HepG2 (cell line): ENCODE data around the gene ACSM5. TPM values are rescaled to one million over a fixed set of nuclear protein-coding genes. Genes with fewer than 3 reads are reported as not detected.

Experiments
- ELK4 ChIP-seq: sonication (generic); formaldehyde crosslinking; IDR thresholded peaks from 2 replicates; pipeline ENCODE4 v1.9.0; 2021; ENCODE audit warnings: missing genetic modification reagents, borderline replicate concordance
- EP300 ChIP-seq, 3 experiments: sonication (generic) in 1 of 3; formaldehyde crosslinking in 1 of 3; IDR thresholded peaks; 2 replicates each; pipeline versions ENCODE4 v1.5.1 to v1.6.1; 2011 to 2020; ENCODE audit warnings: low read depth in 2 of 3, low read length in 2 of 3, borderline replicate concordance in 1 of 3, improper control_type of control experiment in 1 of 3, mild to moderate bottlenecking in 1 of 3, missing genetic modification reagents in 1 of 3, moderate library complexity in 1 of 3
- HIC2 ChIP-seq: sonication (generic); formaldehyde crosslinking; IDR thresholded peaks from 2 replicates; pipeline ENCODE4 v1.9.0; 2022; ENCODE audit warnings: low read depth, missing genetic modification reagents
- HNF1A ChIP-seq, 2 experiments: sonication (generic) in 1 of 2; formaldehyde crosslinking in 1 of 2; IDR thresholded peaks; 2 replicates each; pipeline versions ENCODE4 v1.4.0 to v1.6.1; 2016 to 2020; ENCODE audit warnings: borderline replicate concordance in 1 of 2, low read depth in 1 of 2, mild to moderate bottlenecking in 1 of 2, missing genetic modification reagents in 1 of 2
- IRX3 ChIP-seq: sonication (generic); formaldehyde crosslinking; IDR thresholded peaks from 2 replicates; pipeline ENCODE4 v1.8.1; 2023; ENCODE audit warnings: mild to moderate bottlenecking, low read depth, missing genetic modification reagents, borderline replicate concordance
- KAT8 ChIP-seq: IDR thresholded peaks from 2 replicates; pipeline ENCODE4 v1.6.1; 2016; ENCODE audit warnings: missing genetic modification reagents, missing compliant biosample characterization
- KLF11 ChIP-seq: IDR thresholded peaks from 2 replicates; pipeline ENCODE4 v1.6.1; 2016; ENCODE audit warnings: missing compliant biosample characterization
- LCORL ChIP-seq, 2 experiments: fragments of 450-650 bp in 1 of 2; sonication (generic) in 1 of 2; formaldehyde crosslinking in 1 of 2; IDR thresholded peaks; 2 replicates each; pipeline versions ENCODE4 v1.5.0 to v1.6.1; 2017 to 2020; ENCODE audit warnings: antibody characterized with exemption in 1 of 2, missing genetic modification reagents in 1 of 2
- MEF2D ChIP-seq: sonication (generic); formaldehyde crosslinking; IDR thresholded peaks from 2 replicates; pipeline ENCODE4 v1.5.1; 2020; ENCODE audit warnings: mild to moderate bottlenecking, missing genetic modification reagents
- SOX6 ChIP-seq, 2 experiments: fragments of 450-650 bp in 1 of 2; sonication (generic) in 1 of 2; formaldehyde crosslinking in 1 of 2; IDR thresholded peaks; 2 replicates each; pipeline versions ENCODE4 v1.4.0 to v1.6.1; 2017 to 2020; ENCODE audit warnings: antibody characterized with exemption in 1 of 2, mild to moderate bottlenecking in 1 of 2, missing genetic modification reagents in 1 of 2
- SRF ChIP-seq: IDR thresholded peaks from 2 replicates; pipeline ENCODE4 v1.6.1; 2011; ENCODE audit warnings: mild to moderate bottlenecking, low read depth, low read length, moderate library complexity
- TEAD3 ChIP-seq: optimal IDR thresholded peaks from 2 replicates; pipeline ENCODE3; 2016; ENCODE audit warnings: borderline replicate concordance
- TOPORS ChIP-seq: sonication (generic); formaldehyde crosslinking; IDR thresholded peaks from 2 replicates; pipeline ENCODE4 v1.8.0; 2023; ENCODE audit warnings: mild to moderate bottlenecking, missing genetic modification reagents
- ZFP36 ChIP-seq: fragments of 150-350 bp; IDR thresholded peaks from 2 replicates; pipeline ENCODE4 v1.6.1; 2018; ENCODE audit warnings: borderline replicate concordance, low read length, low read depth; ENCODE audit not compliant: partially characterized antibody
- ZIK1 ChIP-seq: sonication (generic); formaldehyde crosslinking; IDR thresholded peaks from 2 replicates; pipeline ENCODE4 v1.5.0; 2020; ENCODE audit warnings: mild to moderate bottlenecking, low read depth, missing genetic modification reagents, borderline replicate concordance
- ZMYM3 ChIP-seq: sonication (generic); formaldehyde crosslinking; IDR thresholded peaks from 2 replicates; pipeline ENCODE4 v1.5.1; 2020; ENCODE audit warnings: mild to moderate bottlenecking, missing genetic modification reagents
- ZNF335 ChIP-seq: sonication (generic); formaldehyde crosslinking; IDR thresholded peaks from 2 replicates; pipeline ENCODE4 v1.4.0; 2020; ENCODE audit warnings: missing genetic modification reagents
- ZNF724P ChIP-seq: sonication (generic); formaldehyde crosslinking; IDR thresholded peaks from 2 replicates; pipeline ENCODE4 v1.8.0; 2022; ENCODE audit warnings: missing genetic modification reagents, borderline replicate concordance
- ZSCAN5A ChIP-seq: sonication (generic); formaldehyde crosslinking; IDR thresholded peaks from 2 replicates; pipeline ENCODE4 v1.8.0; 2022; ENCODE audit warnings: mild to moderate bottlenecking, missing genetic modification reagents, borderline replicate concordance
- polyA plus RNA-seq, 8 experiments: library from polyadenylated mRNA; depleted of rRNA in 3 of 8; stranded (reverse) in 7 of 8; unstranded in 1 of 8; fragments of >200 nt; fragmentation: Illumina TruSeq in 4 of 8; extraction: Trizol in 4 of 8; gene quantifications; 2 replicates each; pipeline versions ENCODE4 v1.2.1 to v1.2.3, GENCODE V29; 2011 to 2016; ENCODE audit warnings: low read depth in 4 of 8, missing spikeins in 1 of 8, mixed read lengths in 1 of 8; ENCODE audit not compliant: insufficient read depth in 1 of 8
- total RNA-seq, 5 experiments: library from RNA; depleted of rRNA; stranded (reverse); fragments of >200 nt; fragmentation: Illumina TruSeq; extraction: Trizol; gene quantifications; 2 replicates each; pipeline ENCODE4 v1.2.3, GENCODE V29; 2016; ENCODE audit warnings: low read depth in 1 of 5

The ACSM5 gene
- total and polyA plus RNA-seq, 2 of the 13 experiments (the other 11 are each of a cell fraction or from before 2014, with no cell fraction given), result 9.1 to 15.0 TPM

- TF ChIP-seq HNF1A (IDR thresholded peaks at IDR 0.05; ENCODE audit: low read depth) (peak; percentile 11; the same call in 1 of the 2 replicates), HNF1A (CRISPR knock-in tag; IDR thresholded peaks at IDR 0.05; ENCODE audit: borderline replicate concordance) (no peak), ZSCAN5A (CRISPR knock-in tag) (no peak), LCORL (IDR thresholded peaks at IDR 0.05) (no peak), LCORL (CRISPR knock-in tag; IDR thresholded peaks at IDR 0.05) (no peak), HIC2 (CRISPR knock-in tag) (no peak), TOPORS (CRISPR knock-in tag) (no peak), ZNF335 (CRISPR knock-in tag) (no peak), KAT8 (CRISPR knock-in tag) (no peak), ZNF724P (CRISPR knock-in tag) (0 out of 2 replicates have a peak, but pooled peaks have one; percentile 36), IRX3 (CRISPR knock-in tag) (no peak), SOX6 (IDR thresholded peaks at IDR 0.05) (no peak), SOX6 (CRISPR knock-in tag; IDR thresholded peaks at IDR 0.05) (peak; percentile 36; the same call in 1 of the 2 replicates), ZIK1 (CRISPR knock-in tag) (no peak), ELK4 (CRISPR knock-in tag) (no peak), SRF (0 out of 2 replicates have a peak, but pooled peaks have one; percentile 24), KLF11 (no peak), MEF2D (no peak), TEAD3 (CRISPR knock-in tag) (peak; percentile 10), EP300 (IDR thresholded peaks at IDR 0.05; ENCODE audit: low read depth in 2 of 2, low read length in 2 of 2) (peak in 1 of 2 experiments; percentile 38; a peak in 1 of 4 replicates), EP300 (CRISPR knock-in tag; IDR thresholded peaks at IDR 0.05; ENCODE audit: borderline replicate concordance) (no peak), ZFP36 (no peak), ZMYM3 (CRISPR knock-in tag) (no peak)
These were observed 75.4 kb downstream of the ACSM5 start (continued) for GRCh38 chr16:20484726-20485125.
